Parathyroid adenoma (tissue), 2 donors: Measurements from ENCODE around the gene MYL3.
A peak's percentile ranks its signal among the peaks of the same experiment; 100 is the strongest.

Source experiments
- H2AFZ ChIP-seq: fragments of 300-600 bp; sonication (generic); one replicate; pipeline ENCODE4 v1.7.0; 2017; ENCODE audit warnings: antibody characterized with exemption, mild to moderate bottlenecking
- H3K27ac ChIP-seq: fragments of 300-600 bp; sonication (generic); one replicate; pipeline ENCODE4 v1.7.0; 2017
- H3K27me3 ChIP-seq: fragments of 300-600 bp; sonication (generic); one replicate; pipeline ENCODE4 v1.7.0; 2017; ENCODE audit warnings: low read length; ENCODE audit not compliant: control insufficient read depth, insufficient read depth
- H3K36me3 ChIP-seq: fragments of 300-600 bp; sonication (generic); one replicate; pipeline ENCODE4 v1.7.0; 2017; ENCODE audit warnings: low read length; ENCODE audit not compliant: control insufficient read depth, insufficient read depth
- H3K4me1 ChIP-seq: fragments of 300-600 bp; sonication (generic); one replicate; pipeline ENCODE4 v1.7.0; 2017; ENCODE audit warnings: control low read depth
- H3K4me2 ChIP-seq: fragments of 300-600 bp; sonication (generic); one replicate; pipeline ENCODE4 v1.7.0; 2017; ENCODE audit warnings: low read length
- H3K4me3 ChIP-seq: fragments of 300-600 bp; sonication (generic); one replicate; pipeline ENCODE4 v1.7.0; 2017; ENCODE audit warnings: low read depth, low read length
- H3K79me2 ChIP-seq: fragments of 300-600 bp; sonication (generic); one replicate; pipeline ENCODE4 v1.7.0; 2017; ENCODE audit warnings: control low read depth
- H3K9ac ChIP-seq: fragments of 300-600 bp; sonication (generic); one replicate; pipeline ENCODE4 v1.7.0; 2017; ENCODE audit warnings: mild to moderate bottlenecking
- H3K9me3 ChIP-seq: fragments of 300-600 bp; sonication (generic); one replicate; pipeline ENCODE4 v1.7.0; 2017; ENCODE audit warnings: low read length; ENCODE audit not compliant: control insufficient read depth
- CTCF ChIP-seq: fragments of 300-600 bp; sonication (generic); IDR thresholded peaks from one replicate; pipeline ENCODE4 v1.7.0; 2017; ENCODE audit warnings: antibody characterized with exemption, mild to moderate bottlenecking
- donor health status: primary hyperparathyroidism.

MYL3 gene

GRCh38 chr3:46894256-46894655 is 31.0 kb upstream of the MYL3 start:
- H3K27me3 ChIP-seq, result no peaks in the 10 kb centered on the region
- H3K4me1 ChIP-seq, result peaks cover 3% of the 10 kb centered on the region
- H3K9me3 ChIP-seq, result no peaks in the 10 kb centered on the region
- H3K4me3 ChIP-seq, result no peak overlapping the region
- no peaks in the 10 kb centered on the region for H3K79me2 ChIP-seq
- H2AFZ ChIP-seq, result no peak overlapping the region
- no peak overlapping the region for H3K9ac ChIP-seq
- TF ChIP-seq CTCF, result no peak
- H3K27ac ChIP-seq, result no peak overlapping the region
- H3K36me3 ChIP-seq, result no peaks in the 10 kb centered on the region
- H3K4me2 ChIP-seq, result no peak overlapping the region

- no peak overlapping the region for H3K4me2 ChIP-seq
- no peaks in the 10 kb centered on the region for H3K79me2 ChIP-seq
- no peaks in the 10 kb centered on the region for H3K36me3 ChIP-seq
- H2AFZ ChIP-seq, result no peak overlapping the region
- H3K27ac ChIP-seq, result no peak overlapping the region
- no peak for TF ChIP-seq CTCF
- H3K4me3 ChIP-seq, result no peak overlapping the region
- H3K27me3 ChIP-seq, result no peaks in the 10 kb centered on the region
- no peak overlapping the region for H3K9ac ChIP-seq
- H3K9me3 ChIP-seq, result no peaks in the 10 kb centered on the region
- peaks cover 3% of the 10 kb centered on the region for H3K4me1 ChIP-seq
Measured at GRCh38 chr3:46893763-46894162, 30.5 kb upstream of the MYL3 start.

GRCh38 chr3:46893146-46893748 is 30.0 kb upstream of the MYL3 start:
- no peak overlapping the region for H3K4me3 ChIP-seq
- H3K9ac ChIP-seq, result no peak overlapping the region
- no peak overlapping the region for H3K27ac ChIP-seq
- H2AFZ ChIP-seq, result no peak overlapping the region
- no peak overlapping the region for H3K4me2 ChIP-seq
- no peaks in the 10 kb centered on the region for H3K27me3 ChIP-seq
- no peaks in the 10 kb centered on the region for H3K79me2 ChIP-seq
- H3K36me3 ChIP-seq, result no peaks in the 10 kb centered on the region
- H3K4me1 ChIP-seq, result peaks cover 3% of the 10 kb centered on the region
- TF ChIP-seq CTCF, result no peak
- H3K9me3 ChIP-seq, result no peaks in the 10 kb centered on the region

- peak overlapping the region; percentile 7 for H3K27ac ChIP-seq
- H3K9me3 ChIP-seq, result no peaks in the 10 kb centered on the region
- H3K9ac ChIP-seq, result no peak overlapping the region
- no peaks in the 10 kb centered on the region for H3K36me3 ChIP-seq
- TF ChIP-seq CTCF, result no peak
- H3K27me3 ChIP-seq, result no peaks in the 10 kb centered on the region
- peak overlapping the region; percentile 77 for H2AFZ ChIP-seq
- H3K4me1 ChIP-seq, result peaks cover 3% of the 10 kb centered on the region
- H3K79me2 ChIP-seq, result no peaks in the 10 kb centered on the region
- H3K4me3 ChIP-seq, result peak overlapping the region; percentile 29
- H3K4me2 ChIP-seq, result peak overlapping the region; percentile 64
Measured at GRCh38 chr3:46892285-46893145, 29.3 kb upstream of the MYL3 start.
